ENCODE measurements around the gene HCRT. TPM values are rescaled to one million over a fixed set of nuclear protein-coding genes. Genes with fewer than 3 reads are reported as not detected.

Gene HCRT
- total and polyA plus RNA-seq, 11 donors: not detected

DNA sequence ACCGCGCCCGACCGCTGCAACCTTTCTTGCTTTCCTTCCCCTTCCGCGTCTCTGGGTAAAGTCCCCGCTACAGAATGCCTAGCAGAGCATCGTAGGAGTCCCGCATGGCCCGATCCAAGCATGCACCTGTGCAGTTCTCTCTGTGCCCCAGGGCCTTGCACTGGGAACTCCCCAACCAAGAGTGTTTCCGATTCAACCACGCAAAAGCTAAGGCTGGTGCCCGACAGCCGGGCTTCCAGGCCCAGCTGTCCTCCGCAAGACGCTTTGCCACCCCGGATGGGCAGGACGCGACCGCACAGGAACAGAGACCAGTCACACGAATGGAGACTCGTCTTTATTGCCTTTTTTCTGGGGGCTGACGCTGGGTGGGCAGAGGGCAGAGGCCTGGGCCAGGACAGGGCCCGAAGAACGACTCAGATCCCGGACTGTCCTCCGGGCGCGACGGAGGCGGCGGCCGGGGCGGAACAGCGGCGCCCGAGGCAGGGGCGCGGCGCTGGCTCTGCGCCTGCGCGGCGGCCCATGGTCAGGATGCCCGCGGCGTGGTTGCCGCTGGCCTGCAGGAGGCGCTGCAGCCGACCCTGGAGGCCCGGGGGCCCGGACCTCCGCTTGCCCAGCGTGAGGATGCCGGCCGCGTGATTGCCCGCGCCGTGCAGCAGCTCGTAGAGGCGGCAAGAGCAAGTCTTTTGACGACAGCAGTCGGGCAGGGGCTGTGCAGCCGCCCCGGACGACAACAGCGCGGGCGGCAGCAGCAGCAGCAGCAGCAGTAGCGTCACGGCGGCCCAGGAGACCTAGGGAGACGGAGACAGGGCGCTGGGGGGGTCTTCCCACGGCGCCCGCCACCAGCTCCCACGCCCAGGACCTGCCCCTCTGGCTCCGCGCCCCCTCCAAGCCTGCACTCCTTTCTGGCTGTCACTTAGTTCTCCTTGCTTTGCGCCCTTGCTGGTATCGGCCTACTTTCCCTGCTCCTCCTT is 1.2 kb downstream of the HCRT start:
- Histone ChIP-seq H3K27me3 (peaks cover 0 to 28% (median 14%) of the 10 kb centered on the region in 9 donors), H3K36me3 (no peaks in the 10 kb centered on the region), H3K9me3 (no peaks in the 10 kb centered on the region), H3K4me3 (peak overlapping the region; percentile 27 to 72 (median 61)), H3K27ac (peak overlapping the region in 11 of 12 donors; percentile 67 to 88 (median 80)), H3K4me1 (peaks cover 0 to 53% (median 27%) of the 10 kb centered on the region in 12 donors)
- TF ChIP-seq POLR2A (IDR thresholded peaks at IDR 0.05): peak in 1 of 2 donors; percentile 65
- TF ChIP-seq, protein P1, sequence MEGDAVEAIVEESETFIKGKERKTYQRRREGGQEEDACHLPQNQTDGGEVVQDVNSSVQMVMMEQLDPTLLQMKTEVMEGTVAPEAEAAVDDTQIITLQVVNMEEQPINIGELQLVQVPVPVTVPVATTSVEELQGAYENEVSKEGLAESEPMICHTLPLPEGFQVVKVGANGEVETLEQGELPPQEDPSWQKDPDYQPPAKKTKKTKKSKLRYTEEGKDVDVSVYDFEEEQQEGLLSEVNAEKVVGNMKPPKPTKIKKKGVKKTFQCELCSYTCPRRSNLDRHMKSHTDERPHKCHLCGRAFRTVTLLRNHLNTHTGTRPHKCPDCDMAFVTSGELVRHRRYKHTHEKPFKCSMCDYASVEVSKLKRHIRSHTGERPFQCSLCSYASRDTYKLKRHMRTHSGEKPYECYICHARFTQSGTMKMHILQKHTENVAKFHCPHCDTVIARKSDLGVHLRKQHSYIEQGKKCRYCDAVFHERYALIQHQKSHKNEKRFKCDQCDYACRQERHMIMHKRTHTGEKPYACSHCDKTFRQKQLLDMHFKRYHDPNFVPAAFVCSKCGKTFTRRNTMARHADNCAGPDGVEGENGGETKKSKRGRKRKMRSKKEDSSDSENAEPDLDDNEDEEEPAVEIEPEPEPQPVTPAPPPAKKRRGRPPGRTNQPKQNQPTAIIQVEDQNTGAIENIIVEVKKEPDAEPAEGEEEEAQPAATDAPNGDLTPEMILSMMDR (IDR thresholded peaks at IDR 0.05): peak; percentile 66 to 98 (median 88)
- 4 to 9% (median 5%) methylated on average over 52 to 83 of the region's 83 CpGs for WGBS, 4 donors
- peak; percentile 67 to 92 (median 80) for DNase-seq
- intact Hi-C loops (cut with DNase I): loop anchor here in 6 of 10 donors (5.0 to 10.0 kb wide), 6 partner anchors 62 to 348 kb away; partner anchors contain the start of genes HSPB9 (in 1 of the 6), KAT2A (in 1 of the 6) and STAT5B (in 1 of the 6)
- ATAC-seq: peak; percentile 41 to 89 (median 82)

GRCh38 chr17:42182927-42183734 is 2.1 kb downstream of the HCRT start:
- H3K27ac ChIP-seq: peak overlapping the region in 9 of 12 donors; percentile 73 to 88 (median 82)
- no peaks in the 10 kb centered on the region for H3K9me3 ChIP-seq
- DNase-seq (peak in 1 of 5 donors; percentile 7), ATAC-seq (no peak)
- H3K4me3 ChIP-seq: peak overlapping the region in 11 of 12 donors; percentile 27 to 72 (median 63)
- no peak for TF ChIP-seq POLR2A (IDR thresholded peaks at IDR 0.05)
- TF ChIP-seq, protein P1 (IDR thresholded peaks at IDR 0.05): no peak
- H3K4me1 ChIP-seq: peaks cover 0 to 44% (median 27%) of the 10 kb centered on the region in 12 donors
- H3K36me3 ChIP-seq: no peaks in the 10 kb centered on the region
- 69 to 76% (median 72%) methylated on average over 9 of the region's 9 CpGs for WGBS, 4 donors
- intact Hi-C loops (cut with DNase I): loop anchor here in 6 of 10 donors (5.0 to 10.0 kb wide), 6 partner anchors 61 to 349 kb away; partner anchors contain the start of genes HSPB9 (in 1 of the 6), KAT2A (in 1 of the 6) and STAT5B (in 1 of the 6)
- peaks cover 0 to 28% (median 14%) of the 10 kb centered on the region in 9 donors for H3K27me3 ChIP-seq

GRCh38 chr17:42181851-42182207 is 3.4 kb downstream of the HCRT start:
- Histone ChIP-seq H3K9me3 (no peaks in the 10 kb centered on the region), H3K27me3 (peaks cover 0 to 28% (median 14%) of the 10 kb centered on the region in 9 donors), H3K4me1 (peaks cover 0 to 42% (median 27%) of the 10 kb centered on the region in 12 donors), H3K4me3 (no peak overlapping the region), H3K27ac (no peak overlapping the region), H3K36me3 (no peaks in the 10 kb centered on the region)
- WGBS, 4 donors: 83 to 95% (median 91%) methylated on average over 2 of the region's 2 CpGs
- ATAC-seq (no peak), DNase-seq (no peak)
- TF ChIP-seq, protein P1 (IDR thresholded peaks at IDR 0.05): no peak
- TF ChIP-seq POLR2A (IDR thresholded peaks at IDR 0.05): no peak
- intact Hi-C loops (cut with DNase I): loop anchor here in 6 of 10 donors (2.0 to 10.0 kb wide), 8 partner anchors 60 to 350 kb away; partner anchors contain the start of genes HSPB9 (in 1 of the 6), KAT2A (in 1 of the 6) and STAT5B (in 1 of the 6)
